H9 (cell line): ENCODE data around the gene PFDN2. TPM values are rescaled to one million over a fixed set of nuclear protein-coding genes. Genes with fewer than 3 reads are reported as not detected.

Experiments used
- DNase-seq: peaks from one replicate; pipeline ENCODE4 v3.0.0-alpha.2; 2017
- H2AFZ ChIP-seq: one replicate; pipeline ENCODE4 v1.6.1; 2013; ENCODE audit warnings: mild to moderate bottlenecking, low read length, control low read depth, moderate library complexity
- H2AK5ac ChIP-seq: 2 replicates; pipeline ENCODE4 v1.6.1; 2013; ENCODE audit warnings: low read length, control low read depth, mixed read lengths; ENCODE audit not compliant: insufficient read length
- H2BK120ac ChIP-seq: one replicate; pipeline ENCODE4 v1.6.1; 2013; ENCODE audit warnings: low read depth, mild to moderate bottlenecking, low read length, control low read depth, inconsistent platforms; ENCODE audit not compliant: poor library complexity, severe bottlenecking
- H2BK12ac ChIP-seq: 2 replicates; pipeline ENCODE4 v1.6.1; 2013; ENCODE audit warnings: low read length, control low read depth, mixed read lengths, low read depth; ENCODE audit not compliant: insufficient read length
- H2BK15ac ChIP-seq: 2 replicates; pipeline ENCODE4 v1.6.1; 2013; ENCODE audit warnings: low read depth, low read length, control low read depth
- H2BK20ac ChIP-seq: one replicate; pipeline ENCODE4 v1.6.1; 2013; ENCODE audit warnings: low read depth, mild to moderate bottlenecking, low read length, control low read depth, inconsistent platforms; ENCODE audit not compliant: poor library complexity, severe bottlenecking
- H2BK5ac ChIP-seq: 2 replicates; pipeline ENCODE4 v1.6.1; 2013; ENCODE audit warnings: low read length, control low read depth, mixed read lengths; ENCODE audit not compliant: insufficient read length
- H3K14ac ChIP-seq: 2 replicates; pipeline ENCODE4 v1.6.1; 2013; ENCODE audit warnings: low read length, control low read depth; ENCODE audit not compliant: insufficient read depth
- H3K18ac ChIP-seq: 2 replicates; pipeline ENCODE4 v1.6.1; 2013; ENCODE audit warnings: low read depth, mild to moderate bottlenecking, mixed read lengths, low read length, control low read depth; ENCODE audit not compliant: insufficient read length
- H3K23ac ChIP-seq: 2 replicates; pipeline ENCODE4 v1.6.1; 2013; ENCODE audit warnings: low read length, control low read depth, mixed read lengths, low read depth; ENCODE audit not compliant: insufficient read length
- H3K23me2 ChIP-seq: 2 replicates; pipeline ENCODE4 v1.6.1; 2013; ENCODE audit warnings: low read depth, mild to moderate bottlenecking, mixed read lengths, low read length, control low read depth; ENCODE audit not compliant: insufficient read length, poor library complexity, severe bottlenecking
- H3K27ac ChIP-seq: 2 replicates; pipeline ENCODE4 v1.5.1; 2013; ENCODE audit warnings: low read length, control low read depth, mixed read lengths, low read depth; ENCODE audit not compliant: insufficient read length
- H3K27me3 ChIP-seq: 2 replicates; pipeline ENCODE4 v1.6.1; 2013; ENCODE audit warnings: low read length, control low read depth, inconsistent platforms; ENCODE audit not compliant: insufficient read depth
- H3K4ac ChIP-seq: 2 replicates; pipeline ENCODE4 v1.6.1; 2013; ENCODE audit warnings: low read depth, mild to moderate bottlenecking, control low read depth, inconsistent platforms, low read length, moderate library complexity
- H3K4me1 ChIP-seq: 2 replicates; pipeline ENCODE4 v1.6.1; 2013; ENCODE audit warnings: low read length, control low read depth, inconsistent platforms; ENCODE audit not compliant: insufficient read depth
- H3K4me2 ChIP-seq: 2 replicates; pipeline ENCODE4 v1.6.1; 2013; ENCODE audit warnings: low read length, control low read depth, mixed read lengths; ENCODE audit not compliant: insufficient read length, insufficient read depth
- H3K56ac ChIP-seq: 2 replicates; pipeline ENCODE4 v1.6.1; 2013; ENCODE audit warnings: low read depth, mild to moderate bottlenecking, mixed read lengths, low read length, control low read depth; ENCODE audit not compliant: insufficient read length
- H3K79me1 ChIP-seq: 2 replicates; pipeline ENCODE4 v1.6.1; 2013; ENCODE audit warnings: low read depth, mild to moderate bottlenecking, moderate library complexity, low read length, control low read depth, inconsistent platforms; ENCODE audit not compliant: insufficient read depth, poor library complexity, severe bottlenecking
- H3K79me2 ChIP-seq: 2 replicates; pipeline ENCODE4 v1.6.1; 2013; ENCODE audit warnings: low read length, control low read depth, inconsistent platforms; ENCODE audit not compliant: insufficient read depth
- H3K9ac ChIP-seq: 2 replicates; pipeline ENCODE4 v1.6.1; 2013; ENCODE audit warnings: low read length, control low read depth, mixed read lengths; ENCODE audit not compliant: insufficient read length; ENCODE audit errors: extremely low read depth
- H3K9me3 ChIP-seq: one replicate; pipeline ENCODE4 v1.6.1; 2013; ENCODE audit warnings: low read depth, low read length, inconsistent platforms; ENCODE audit not compliant: control insufficient read depth
- H3T11ph ChIP-seq: one replicate; pipeline ENCODE4 v1.6.1; 2013; ENCODE audit warnings: mild to moderate bottlenecking, low read length, control low read depth, inconsistent platforms
- H4K20me1 ChIP-seq: one replicate; pipeline ENCODE4 v1.6.1; 2013; ENCODE audit not compliant: control insufficient read depth, insufficient read length, insufficient read depth
- H4K5ac ChIP-seq: 2 replicates; pipeline ENCODE4 v1.6.1; 2013; ENCODE audit warnings: low read depth, mild to moderate bottlenecking, mixed read lengths, low read length, control low read depth; ENCODE audit not compliant: insufficient read length
- H4K8ac ChIP-seq: replicated peaks from 2 replicates; pipeline ENCODE4 v1.6.1; 2013; ENCODE audit warnings: low read length, control low read depth, mixed read lengths, low read depth; ENCODE audit not compliant: insufficient read length
- H4K91ac ChIP-seq: 2 replicates; pipeline ENCODE4 v1.6.1; 2013; ENCODE audit warnings: low read depth, mild to moderate bottlenecking, moderate library complexity, mixed read lengths, low read length, control low read depth; ENCODE audit not compliant: insufficient read length
- H3K27ac Mint-ChIP-seq, 3 experiments: 2 replicates in 2 of 3; 3 replicates in 1 of 3; pipeline ENCODE4 v1.8.0; 2020 to 2021; ENCODE audit warnings: mixed read lengths in 3 of 3, mild to moderate bottlenecking in 1 of 3, moderate library complexity in 1 of 3
- H3K27me3 Mint-ChIP-seq: 2 replicates; pipeline ENCODE4 v1.8.0; 2021; ENCODE audit warnings: low read depth, mild to moderate bottlenecking, moderate library complexity, mixed read lengths
- H3K36me3 Mint-ChIP-seq, 3 experiments: 2 replicates in 2 of 3; 3 replicates in 1 of 3; pipeline ENCODE4 v1.8.0; 2020 to 2021; ENCODE audit warnings: low read depth in 3 of 3, mixed read lengths in 3 of 3; ENCODE audit not compliant: insufficient read depth in 1 of 3
- H3K4me1 Mint-ChIP-seq, 2 experiments: 2 replicates each; pipeline ENCODE4 v1.8.0; 2020; ENCODE audit warnings: mixed read lengths in 2 of 2
- H3K4me3 Mint-ChIP-seq, 2 experiments: 2 replicates in 1 of 2; 3 replicates in 1 of 2; pipeline ENCODE4 v1.8.0; 2020 to 2021; ENCODE audit warnings: mild to moderate bottlenecking in 2 of 2, mixed read lengths in 2 of 2, moderate library complexity in 1 of 2
- H3K9me3 Mint-ChIP-seq, 2 experiments: 2 replicates in 1 of 2; 3 replicates in 1 of 2; pipeline ENCODE4 v1.8.0; 2020; ENCODE audit warnings: mild to moderate bottlenecking in 2 of 2, mixed read lengths in 2 of 2, moderate library complexity in 1 of 2
- WGBS: extraction: QIAGEN DNeasy Blood & Tissue Kit; methylation state at CpG from one replicate; pipeline ENCODE4 v1.1.7; 2013; ENCODE audit warnings: missing lambda C conversion rate, low lambda C conversion rate, mixed read lengths; ENCODE audit not compliant: insufficient read length; ENCODE audit errors: extremely low coverage; 5-methylcytosine and 5-hydroxymethylcytosine counted together
- total RNA-seq: library from RNA; stranded (reverse); gene quantifications from 2 replicates; pipeline ENCODE4 v1.2.1, GENCODE V29; 2021
- TF ChIP-seq, protein P1 (sequence below): fragments of 200-600 bp; sonication (generic); conservative IDR thresholded peaks from 3 replicates; pipeline ENCODE4 v1.8.0; 2021; ENCODE audit warnings: antibody characterized with exemption, mild to moderate bottlenecking

PFDN2 gene
- total RNA-seq, 1 experiment from 2014 or later, result 71.8 TPM

DNA sequence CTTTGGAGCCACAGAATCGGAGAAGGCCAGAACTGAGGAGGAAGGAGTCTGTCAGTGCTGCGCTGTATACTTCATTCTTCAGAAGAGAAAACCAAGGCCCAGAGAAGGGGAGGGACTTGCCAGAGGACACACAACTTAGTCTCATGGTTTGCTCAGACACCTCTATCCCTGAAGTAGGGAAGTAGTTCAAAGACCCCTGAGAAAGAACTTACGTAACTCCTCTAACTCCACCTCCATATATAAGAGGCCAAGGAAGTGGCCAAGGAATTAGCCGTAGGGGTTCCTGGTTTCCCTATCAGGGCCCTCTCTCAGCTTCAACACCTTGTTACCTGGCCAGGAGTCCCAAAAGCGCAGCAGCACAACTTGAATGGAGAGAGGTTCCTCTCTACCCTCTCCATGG lies 27.9 kb downstream of the PFDN2 start:
- Histone ChIP-seq H3K18ac (no peak overlapping the region), H3K27me3 (no peaks in the 10 kb centered on the region; the same call in 1 of the 2 replicates), H2BK120ac (no peak overlapping the region), H4K5ac (no peak overlapping the region), H3K4me1 (no peaks in the 10 kb centered on the region), H2BK15ac (no peak overlapping the region), H2BK12ac (no peak overlapping the region), H2BK5ac (no peak overlapping the region), H2BK20ac (no peak overlapping the region), H4K8ac (no peak overlapping the region), H3T11ph (no peak overlapping the region), H3K79me2 (no peaks in the 10 kb centered on the region), H3K23me2 (no peaks in the 10 kb centered on the region), H4K20me1 (no peaks in the 10 kb centered on the region), H4K91ac (no peak overlapping the region), H3K4ac (no peak overlapping the region), H3K56ac (no peak overlapping the region), H3K4me2 (no peak overlapping the region), H2AK5ac (no peak overlapping the region), H3K14ac (no peak overlapping the region), H3K23ac (no peak overlapping the region), H2AFZ (no peak overlapping the region), H3K9me3 (no peaks in the 10 kb centered on the region), H3K27ac (no peak overlapping the region), H3K79me1 (no peaks in the 10 kb centered on the region), H3K9ac (no peak overlapping the region)
- Mint-ChIP-seq H3K4me3 (no peak overlapping the region), H3K27me3 (peaks cover 4% of the 10 kb centered on the region), H3K27ac (no peak overlapping the region), H3K36me3 (no peaks in the 10 kb centered on the region), H3K4me1 (peaks cover 24 to 25% of the 10 kb centered on the region in 2 experiments), H3K9me3 (no peaks in the 10 kb centered on the region)
- no peak for DNase-seq
- no CpG with 5 or more reads among the region's 5 CpGs for WGBS
- TF ChIP-seq, protein P1, sequence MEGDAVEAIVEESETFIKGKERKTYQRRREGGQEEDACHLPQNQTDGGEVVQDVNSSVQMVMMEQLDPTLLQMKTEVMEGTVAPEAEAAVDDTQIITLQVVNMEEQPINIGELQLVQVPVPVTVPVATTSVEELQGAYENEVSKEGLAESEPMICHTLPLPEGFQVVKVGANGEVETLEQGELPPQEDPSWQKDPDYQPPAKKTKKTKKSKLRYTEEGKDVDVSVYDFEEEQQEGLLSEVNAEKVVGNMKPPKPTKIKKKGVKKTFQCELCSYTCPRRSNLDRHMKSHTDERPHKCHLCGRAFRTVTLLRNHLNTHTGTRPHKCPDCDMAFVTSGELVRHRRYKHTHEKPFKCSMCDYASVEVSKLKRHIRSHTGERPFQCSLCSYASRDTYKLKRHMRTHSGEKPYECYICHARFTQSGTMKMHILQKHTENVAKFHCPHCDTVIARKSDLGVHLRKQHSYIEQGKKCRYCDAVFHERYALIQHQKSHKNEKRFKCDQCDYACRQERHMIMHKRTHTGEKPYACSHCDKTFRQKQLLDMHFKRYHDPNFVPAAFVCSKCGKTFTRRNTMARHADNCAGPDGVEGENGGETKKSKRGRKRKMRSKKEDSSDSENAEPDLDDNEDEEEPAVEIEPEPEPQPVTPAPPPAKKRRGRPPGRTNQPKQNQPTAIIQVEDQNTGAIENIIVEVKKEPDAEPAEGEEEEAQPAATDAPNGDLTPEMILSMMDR, result no peak
